OCI-LY1 (cell line): ENCODE measurements around the gene SLC25A39.
"Not testable (repeated sequence)": the region's sequence is repeated elsewhere in the genome, so short reads cannot be mapped to it uniquely, and the experiment has no call there.

Source experiments
- H2AFZ ChIP-seq: fragments of 200-600 bp; sonication (generic), shearing (Covaris generic); 2 replicates; pipeline ENCODE4 v1.6.0; 2014; ENCODE audit warnings: antibody characterized with exemption, mild to moderate bottlenecking, low read length
- H3F3A ChIP-seq: fragments of 200-600 bp; sonication (generic), shearing (Covaris generic); 2 replicates; pipeline ENCODE4 v1.6.0; 2014; ENCODE audit warnings: mild to moderate bottlenecking, antibody characterized with exemption, low read length, moderate library complexity; ENCODE audit not compliant: insufficient read depth
- H3K27ac ChIP-seq: fragments of 200-600 bp; sonication (generic); 2 replicates; pipeline ENCODE4 v1.5.1; 2014; ENCODE audit warnings: low read length, mixed run types, mild to moderate bottlenecking, low read depth; ENCODE audit not compliant: poor library complexity, severe bottlenecking
- H3K27me3 ChIP-seq: fragments of 200-600 bp; sonication (generic); 2 replicates; pipeline ENCODE4 v1.6.0; 2014; ENCODE audit warnings: antibody characterized with exemption, mild to moderate bottlenecking, low read length, moderate library complexity; ENCODE audit not compliant: insufficient read depth
- H3K36me3 ChIP-seq: fragments of 200-600 bp; sonication (generic); 2 replicates; pipeline ENCODE4 v1.6.1; 2014; ENCODE audit warnings: mild to moderate bottlenecking, antibody characterized with exemption, low read length, moderate library complexity, mixed read lengths; ENCODE audit not compliant: insufficient read depth
- H3K4me1 ChIP-seq: fragments of 200-600 bp; sonication (generic); 2 replicates; pipeline ENCODE4 v1.5.1; 2014; ENCODE audit warnings: mild to moderate bottlenecking, low read length, moderate library complexity; ENCODE audit not compliant: insufficient read depth, severe bottlenecking
- H3K4me2 ChIP-seq: fragments of 200-600 bp; sonication (generic), shearing (Covaris generic); 2 replicates; pipeline ENCODE4 v1.6.1; 2014; ENCODE audit warnings: low read length
- H3K4me3 ChIP-seq: fragments of 200-600 bp; sonication (generic); 2 replicates; pipeline ENCODE4 v1.5.1; 2014; ENCODE audit warnings: low read length, low read depth, mild to moderate bottlenecking, mixed read lengths; ENCODE audit not compliant: poor library complexity, severe bottlenecking
- H3K79me2 ChIP-seq: fragments of 200-600 bp; shearing (Covaris generic); 2 replicates; pipeline ENCODE4 v1.6.1; 2016; ENCODE audit warnings: mixed run types, low read length, mixed read lengths; ENCODE audit not compliant: insufficient read depth
- H3K9ac ChIP-seq: fragments of 200-600 bp; sonication (generic), shearing (Covaris generic); 2 replicates; pipeline ENCODE4 v1.6.1; 2014; ENCODE audit warnings: mild to moderate bottlenecking, low read length, mixed read lengths
- H3K9me2 ChIP-seq: fragments of 200-600 bp; sonication (generic), shearing (Covaris generic); 2 replicates; pipeline ENCODE4 v1.6.1; 2014; ENCODE audit warnings: low read depth, mild to moderate bottlenecking, low read length, mixed read lengths
- H3K9me3 ChIP-seq: fragments of 200-600 bp; shearing (Covaris generic); 2 replicates; pipeline ENCODE4 v1.6.1; 2014; ENCODE audit warnings: low read length, mixed read lengths
- H4K20me1 ChIP-seq: fragments of 200-600 bp; sonication (generic), shearing (Covaris generic); 2 replicates; pipeline ENCODE4 v1.6.0; 2016; ENCODE audit warnings: mild to moderate bottlenecking, low read length; ENCODE audit not compliant: insufficient read depth
- CTCF ChIP-seq: fragments of 200-600 bp; sonication (generic), shearing (Covaris generic); IDR thresholded peaks from 2 replicates; pipeline ENCODE4 v1.5.1; 2017; ENCODE audit warnings: mild to moderate bottlenecking, antibody characterized with exemption, low read length, moderate library complexity, mixed read lengths
- EZH2 ChIP-seq: fragments of 200-600 bp; sonication (generic), shearing (Covaris generic); IDR thresholded peaks from 2 replicates; pipeline ENCODE4 v1.8.0; 2017; ENCODE audit warnings: borderline replicate concordance, mixed run types, mild to moderate bottlenecking, antibody characterized with exemption, low read length, moderate library complexity, mixed read lengths

SLC25A39 gene

GRCh38 chr17:44343510-44344209 lies 19.0 kb upstream of the SLC25A39 start:
- Histone ChIP-seq H3K27ac (no peak overlapping the region), H3K9me3 (no peaks in the 10 kb centered on the region), H3K9me2 (no peaks in the 10 kb centered on the region), H3K27me3 (no peaks in the 10 kb centered on the region), H3F3A (no peaks in the 10 kb centered on the region; the same call in 1 of the 2 replicates), H3K36me3 (no peaks in the 10 kb centered on the region), H3K79me2 (no peaks in the 10 kb centered on the region), H3K4me3 (no peak overlapping the region), H3K4me2 (no peak overlapping the region), H4K20me1 (no peaks in the 10 kb centered on the region), H3K9ac (no peak overlapping the region), H3K4me1 (peaks cover 39% of the 10 kb centered on the region), H2AFZ (no peak overlapping the region)
- no peak for TF ChIP-seq CTCF
- no peak for TF ChIP-seq EZH2

GRCh38 chr17:44340553-44340952 lies 15.9 kb upstream of the SLC25A39 start:
- not testable (repeated sequence) for H3K36me3 ChIP-seq, H3K27me3 ChIP-seq, H3K9me3 ChIP-seq, H3F3A ChIP-seq, H2AFZ ChIP-seq, H3K27ac ChIP-seq, H3K9me2 ChIP-seq, H4K20me1 ChIP-seq, H3K4me2 ChIP-seq, H3K4me3 ChIP-seq, H3K79me2 ChIP-seq, H3K9ac ChIP-seq
- H3K4me1 ChIP-seq: peaks cover 12% of the 10 kb centered on the region

GRCh38 chr17:44338702-44339101 lies 14.1 kb upstream of the SLC25A39 start:
- H3K27ac ChIP-seq: no peak overlapping the region
- peaks cover 12% of the 10 kb centered on the region for H3K4me1 ChIP-seq
- no peaks in the 10 kb centered on the region; the same call in 1 of the 2 replicates for H3F3A ChIP-seq
- H3K9me2 ChIP-seq: no peaks in the 10 kb centered on the region
- no peaks in the 10 kb centered on the region for H3K36me3 ChIP-seq
- no peaks in the 10 kb centered on the region for H4K20me1 ChIP-seq
- H3K4me3 ChIP-seq: no peak overlapping the region
- TF ChIP-seq CTCF (no peak), EZH2 (no peak)
- H3K9ac ChIP-seq: no peak overlapping the region
- no peaks in the 10 kb centered on the region for H3K9me3 ChIP-seq
- no peaks in the 10 kb centered on the region for H3K27me3 ChIP-seq
- no peak overlapping the region for H3K4me2 ChIP-seq
- no peak overlapping the region for H2AFZ ChIP-seq
- H3K79me2 ChIP-seq: no peaks in the 10 kb centered on the region

- no peak overlapping the region for H3K27ac ChIP-seq
- H3K4me3 ChIP-seq: no peak overlapping the region
- H3K9me2 ChIP-seq: no peaks in the 10 kb centered on the region
- H3K79me2 ChIP-seq: no peaks in the 10 kb centered on the region
- no peak for TF ChIP-seq CTCF
- H3F3A ChIP-seq: no peaks in the 10 kb centered on the region
- H3K9ac ChIP-seq: no peak overlapping the region
- H3K4me2 ChIP-seq: no peak overlapping the region
- H3K9me3 ChIP-seq: no peaks in the 10 kb centered on the region
- no peaks in the 10 kb centered on the region for H3K27me3 ChIP-seq
- H4K20me1 ChIP-seq: no peaks in the 10 kb centered on the region
- peaks cover 15% of the 10 kb centered on the region for H3K4me1 ChIP-seq
- H2AFZ ChIP-seq: no peak overlapping the region
- no peaks in the 10 kb centered on the region for H3K36me3 ChIP-seq
These were observed 11.3 kb upstream of the SLC25A39 start for GRCh38 chr17:44335968-44336367.
